SK-N-SH (cell line): ENCODE measurements around the gene BRICD5.

Experiments
- ELF1 ChIP-seq: IDR thresholded peaks from 2 replicates; pipeline ENCODE4 v1.4.0; 2012
- EP300 ChIP-seq, 2 experiments: IDR thresholded peaks; 2 replicates each; pipeline versions ENCODE4 v1.4.0 to v1.6.1; 2012; ENCODE audit warnings: borderline replicate concordance in 1 of 2, low read depth in 1 of 2, low read length in 1 of 2
- EZH2phosphoT487 ChIP-seq: fragments of 200-600 bp; sonication (generic); IDR thresholded peaks from 2 replicates; pipeline ENCODE4 v1.6.1; 2017; ENCODE audit warnings: low read depth, mixed run types, mild to moderate bottlenecking, antibody characterized with exemption, moderate library complexity, borderline replicate concordance
- FOXM1 ChIP-seq: IDR thresholded peaks from 2 replicates; pipeline ENCODE4 v1.4.0; 2012; ENCODE audit warnings: low read depth, mild to moderate bottlenecking
- NRF1 ChIP-seq: IDR thresholded peaks from 2 replicates; pipeline ENCODE4 v1.6.1; 2012; ENCODE audit warnings: low read depth, mild to moderate bottlenecking, low read length
- PBX3 ChIP-seq: IDR thresholded peaks from 2 replicates; pipeline ENCODE4; 2012
- POLR2AphosphoS5 ChIP-seq: IDR thresholded peaks from 2 replicates; pipeline ENCODE4 v1.6.1; 2012; ENCODE audit warnings: low read depth, low read length
- RAD21 ChIP-seq: IDR thresholded peaks from 2 replicates; pipeline ENCODE4 v1.6.1; 2012; ENCODE audit warnings: mild to moderate bottlenecking, low read length
- SMC3 ChIP-seq: IDR thresholded peaks from 2 replicates; pipeline ENCODE4 v1.6.1; 2012; ENCODE audit warnings: low read depth, low read length, improper control_type of control experiment
- USF1 ChIP-seq: IDR thresholded peaks from 2 replicates; pipeline ENCODE4 v1.4.0; 2012; ENCODE audit warnings: low read depth, borderline replicate concordance
- YY1 ChIP-seq: IDR thresholded peaks from 2 replicates; pipeline ENCODE4 v1.4.0; 2012; ENCODE audit warnings: low read depth, mild to moderate bottlenecking
- TF ChIP-seq, protein P1 (sequence below): fragments of 200-600 bp; sonication (generic); IDR thresholded peaks from 2 replicates; pipeline ENCODE4 v1.6.1; 2017; ENCODE audit warnings: antibody characterized with exemption, mild to moderate bottlenecking, moderate library complexity
- TF ChIP-seq, protein P2 (sequence below): IDR thresholded peaks from 2 replicates; pipeline ENCODE4 v1.4.0; 2012; ENCODE audit warnings: low read depth

DNA sequence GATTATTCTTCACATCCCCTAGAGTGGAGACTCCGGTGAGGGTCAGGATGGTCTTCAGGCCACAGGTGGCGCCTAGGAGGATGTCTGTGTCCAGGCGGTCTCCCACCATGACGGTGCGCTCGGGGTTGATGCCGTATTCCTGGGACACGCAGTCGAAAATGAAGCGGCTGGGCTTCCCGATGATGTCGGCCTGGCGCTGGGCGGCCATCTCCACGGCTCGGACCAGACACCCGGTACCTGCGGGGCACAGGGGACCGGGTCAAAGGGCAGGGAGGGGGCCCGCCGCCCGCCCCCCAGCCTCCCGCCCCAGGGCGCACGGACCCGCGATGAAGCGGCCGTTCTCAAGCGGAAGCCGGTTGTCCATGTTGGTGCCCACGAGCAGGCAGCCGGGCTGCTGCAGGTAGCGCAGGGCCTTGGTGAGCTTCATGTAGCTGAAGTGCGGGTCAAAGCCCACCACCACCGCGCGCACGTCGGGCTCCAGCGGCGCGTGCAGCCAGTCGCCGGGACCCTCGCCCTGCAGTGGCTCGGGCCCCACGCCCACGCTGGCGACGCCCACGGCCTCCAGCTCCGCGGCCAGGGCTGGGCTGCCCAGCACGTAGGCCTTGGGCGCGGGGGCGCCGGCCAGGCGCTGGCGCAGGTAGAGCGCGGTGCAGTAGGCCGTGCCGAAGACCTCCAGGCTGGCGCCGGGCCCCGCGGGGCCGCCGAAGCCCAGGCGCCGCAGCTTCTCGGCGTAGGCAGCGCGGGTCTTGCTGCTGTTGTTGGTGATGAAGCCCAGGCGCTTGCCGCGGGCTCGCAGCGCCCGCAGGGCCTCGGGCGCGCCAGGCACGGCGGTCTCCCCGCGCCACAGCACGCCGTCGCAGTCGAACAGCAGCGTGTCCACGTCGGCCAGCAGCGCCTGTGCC is 3.4 kb upstream of the BRICD5 start:
- no peak for TF ChIP-seq EZH2phosphoT487
- TF ChIP-seq EP300 (IDR thresholded peaks at IDR 0.05; ENCODE audit: borderline replicate concordance in 1 of 2, low read depth in 1 of 2, low read length in 1 of 2): no peak
- TF ChIP-seq, protein P1, sequence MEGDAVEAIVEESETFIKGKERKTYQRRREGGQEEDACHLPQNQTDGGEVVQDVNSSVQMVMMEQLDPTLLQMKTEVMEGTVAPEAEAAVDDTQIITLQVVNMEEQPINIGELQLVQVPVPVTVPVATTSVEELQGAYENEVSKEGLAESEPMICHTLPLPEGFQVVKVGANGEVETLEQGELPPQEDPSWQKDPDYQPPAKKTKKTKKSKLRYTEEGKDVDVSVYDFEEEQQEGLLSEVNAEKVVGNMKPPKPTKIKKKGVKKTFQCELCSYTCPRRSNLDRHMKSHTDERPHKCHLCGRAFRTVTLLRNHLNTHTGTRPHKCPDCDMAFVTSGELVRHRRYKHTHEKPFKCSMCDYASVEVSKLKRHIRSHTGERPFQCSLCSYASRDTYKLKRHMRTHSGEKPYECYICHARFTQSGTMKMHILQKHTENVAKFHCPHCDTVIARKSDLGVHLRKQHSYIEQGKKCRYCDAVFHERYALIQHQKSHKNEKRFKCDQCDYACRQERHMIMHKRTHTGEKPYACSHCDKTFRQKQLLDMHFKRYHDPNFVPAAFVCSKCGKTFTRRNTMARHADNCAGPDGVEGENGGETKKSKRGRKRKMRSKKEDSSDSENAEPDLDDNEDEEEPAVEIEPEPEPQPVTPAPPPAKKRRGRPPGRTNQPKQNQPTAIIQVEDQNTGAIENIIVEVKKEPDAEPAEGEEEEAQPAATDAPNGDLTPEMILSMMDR: no peak
- TF ChIP-seq USF1: no peak
- TF ChIP-seq PBX3: no peak
- TF ChIP-seq RAD21: no peak
- TF ChIP-seq, protein P2, sequence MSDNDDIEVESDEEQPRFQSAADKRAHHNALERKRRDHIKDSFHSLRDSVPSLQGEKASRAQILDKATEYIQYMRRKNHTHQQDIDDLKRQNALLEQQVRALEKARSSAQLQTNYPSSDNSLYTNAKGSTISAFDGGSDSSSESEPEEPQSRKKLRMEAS: no peak
- TF ChIP-seq NRF1: no peak
- no peak for TF ChIP-seq FOXM1
- no peak for TF ChIP-seq ELF1
- TF ChIP-seq YY1: no peak
- TF ChIP-seq SMC3: no peak
- no peak for TF ChIP-seq POLR2AphosphoS5
